ENCODE results near the gene SIRT3.

DNA sequence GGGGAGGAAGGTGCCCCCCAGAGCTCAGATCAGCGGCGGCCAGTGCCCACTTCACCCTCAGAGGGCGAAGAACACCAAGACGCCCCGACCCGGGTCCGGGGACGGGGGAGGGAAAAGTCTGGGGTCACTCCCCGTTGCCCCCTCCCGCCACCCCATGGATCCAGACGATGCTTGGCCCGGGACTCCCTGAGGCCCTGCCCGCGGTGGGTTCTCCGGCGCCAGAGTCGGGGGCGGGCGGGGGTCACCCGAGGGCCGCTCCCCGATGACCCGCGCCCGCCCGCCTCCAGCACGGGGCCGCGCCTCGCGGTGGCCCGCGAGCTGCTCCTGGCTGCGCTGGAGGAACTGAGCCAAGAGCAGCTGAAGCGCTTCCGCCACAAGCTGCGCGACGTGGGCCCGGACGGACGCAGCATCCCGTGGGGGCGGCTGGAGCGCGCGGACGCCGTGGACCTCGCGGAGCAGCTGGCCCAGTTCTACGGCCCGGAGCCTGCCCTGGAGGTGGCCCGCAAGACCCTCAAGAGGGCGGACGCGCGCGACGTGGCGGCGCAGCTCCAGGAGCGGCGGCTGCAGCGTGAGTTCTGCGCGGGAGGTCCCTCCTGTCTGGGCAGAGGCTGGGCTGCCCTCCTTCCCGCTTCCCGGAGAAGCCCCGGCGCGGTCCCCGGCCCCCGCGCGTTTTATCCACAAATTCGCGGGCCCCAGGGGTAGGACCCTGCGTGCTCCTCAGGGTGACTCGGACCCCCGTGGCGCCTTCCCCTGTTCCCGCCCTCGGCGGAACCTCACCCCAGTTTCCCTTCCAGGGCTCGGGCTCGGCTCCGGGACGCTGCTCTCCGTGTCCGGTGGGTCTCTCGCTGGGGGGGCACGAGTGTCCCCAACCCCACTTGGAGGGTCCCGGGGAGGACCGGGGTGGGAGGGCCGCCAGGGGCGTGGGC, 43.2 kb upstream of the SIRT3 start:
- TF ChIP-seq POLR2A (IDR thresholded peaks at IDR 0.05; ENCODE audit: low read depth), result no peak
- TF ChIP-seq POLR2AphosphoS5 (IDR thresholded peaks at IDR 0.05), result no peak
- TF ChIP-seq, protein P1, sequence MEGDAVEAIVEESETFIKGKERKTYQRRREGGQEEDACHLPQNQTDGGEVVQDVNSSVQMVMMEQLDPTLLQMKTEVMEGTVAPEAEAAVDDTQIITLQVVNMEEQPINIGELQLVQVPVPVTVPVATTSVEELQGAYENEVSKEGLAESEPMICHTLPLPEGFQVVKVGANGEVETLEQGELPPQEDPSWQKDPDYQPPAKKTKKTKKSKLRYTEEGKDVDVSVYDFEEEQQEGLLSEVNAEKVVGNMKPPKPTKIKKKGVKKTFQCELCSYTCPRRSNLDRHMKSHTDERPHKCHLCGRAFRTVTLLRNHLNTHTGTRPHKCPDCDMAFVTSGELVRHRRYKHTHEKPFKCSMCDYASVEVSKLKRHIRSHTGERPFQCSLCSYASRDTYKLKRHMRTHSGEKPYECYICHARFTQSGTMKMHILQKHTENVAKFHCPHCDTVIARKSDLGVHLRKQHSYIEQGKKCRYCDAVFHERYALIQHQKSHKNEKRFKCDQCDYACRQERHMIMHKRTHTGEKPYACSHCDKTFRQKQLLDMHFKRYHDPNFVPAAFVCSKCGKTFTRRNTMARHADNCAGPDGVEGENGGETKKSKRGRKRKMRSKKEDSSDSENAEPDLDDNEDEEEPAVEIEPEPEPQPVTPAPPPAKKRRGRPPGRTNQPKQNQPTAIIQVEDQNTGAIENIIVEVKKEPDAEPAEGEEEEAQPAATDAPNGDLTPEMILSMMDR (IDR thresholded peaks at IDR 0.05), result no peak
- TF ChIP-seq EP300 (IDR thresholded peaks at IDR 0.05), result no peak
